ENCODE measurements around the gene OR13D1. TPM values are rescaled to one million over a fixed set of nuclear protein-coding genes. Genes with fewer than 3 reads are reported as not detected.

OR13D1 gene
- total RNA-seq, 1 donor from 2014 or later, result not detected

DNA sequence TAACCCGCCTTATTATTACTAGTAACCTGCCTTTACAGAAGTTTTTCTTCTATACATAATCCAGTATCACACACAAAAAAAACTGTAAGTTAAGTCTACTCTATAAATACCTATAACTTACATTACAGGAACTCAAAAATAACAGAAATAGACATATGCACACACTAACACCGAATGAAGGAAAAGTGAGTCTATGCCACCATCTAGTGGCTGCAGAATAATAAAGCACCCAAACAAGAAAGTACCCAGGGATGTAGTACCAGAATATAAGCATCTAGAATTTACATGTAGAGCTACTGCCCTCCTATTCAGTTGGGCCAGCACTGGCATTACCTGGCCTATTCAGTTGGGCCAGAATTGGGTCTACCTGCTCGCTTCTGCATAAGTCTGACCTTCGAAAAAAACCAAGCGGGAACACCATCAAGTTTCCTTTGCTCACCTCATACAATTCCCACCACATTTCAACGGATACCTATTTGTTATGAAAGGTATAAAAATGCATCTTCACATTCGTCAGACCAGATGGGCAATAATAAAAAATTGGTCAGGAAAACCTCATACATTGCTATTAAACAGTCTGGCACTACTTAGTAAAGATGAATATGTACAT is 49.2 kb downstream of the OR13D1 start:
- H3K4me1 Mint-ChIP-seq, result peaks cover 12% of the 10 kb centered on the region
- no peak overlapping the region for H3K27ac Mint-ChIP-seq
- no peaks in the 10 kb centered on the region for H3K9me3 Mint-ChIP-seq
- peak; percentile 52 for TF ChIP-seq CTCF (IDR thresholded peaks at IDR 0.05; ENCODE audit: unreplicated experiment)
- DNase-seq (ENCODE audit: low spot score in 2 of 2, unreplicated experiment in 2 of 2), result no peak
- no peaks in the 10 kb centered on the region for H3K27me3 Mint-ChIP-seq (ENCODE audit: low read depth)
- no peaks in the 10 kb centered on the region for H3K36me3 Mint-ChIP-seq
- H3K4me3 Mint-ChIP-seq, result no peak overlapping the region

Other genes with a start within 250 kb of the OR13D1 start
- gene OR13F1, start 190.3 kb upstream of the OR13D1 start, total RNA-seq, result not detected in 3 replicates
- not detected in 3 replicates for gene OR13C4, start 167.3 kb upstream of the OR13D1 start, total RNA-seq
- 0.24 TPM in 1 of 3 replicates, not detected in the others for gene OR13C3, start 157.7 kb upstream of the OR13D1 start, total RNA-seq
- gene OR13C8, start 125.3 kb upstream of the OR13D1 start, total RNA-seq, result not detected in 3 replicates
- 0.25 TPM in 1 of 3 replicates, not detected in the others for gene OR13C5, start 95.1 kb upstream of the OR13D1 start, total RNA-seq
- gene OR13C2, start 88.9 kb upstream of the OR13D1 start, total RNA-seq, result not detected in 3 replicates
- not detected in 3 replicates for gene OR13C9, start 76.3 kb upstream of the OR13D1 start, total RNA-seq
- 25.1 to 26.2 TPM (median 25.6 TPM) in 3 replicates for gene NIPSNAP3A, start 53.2 kb downstream of the OR13D1 start, total RNA-seq
- 9.2 to 10.1 TPM (median 9.9 TPM) in 3 replicates for gene NIPSNAP3B, start 69.6 kb downstream of the OR13D1 start, total RNA-seq
- 35.3 to 39.9 TPM (median 37.3 TPM) in 3 replicates for gene ABCA1, start 233.6 kb downstream of the OR13D1 start, total RNA-seq